ENCODE data around the gene EZR.

DNA sequence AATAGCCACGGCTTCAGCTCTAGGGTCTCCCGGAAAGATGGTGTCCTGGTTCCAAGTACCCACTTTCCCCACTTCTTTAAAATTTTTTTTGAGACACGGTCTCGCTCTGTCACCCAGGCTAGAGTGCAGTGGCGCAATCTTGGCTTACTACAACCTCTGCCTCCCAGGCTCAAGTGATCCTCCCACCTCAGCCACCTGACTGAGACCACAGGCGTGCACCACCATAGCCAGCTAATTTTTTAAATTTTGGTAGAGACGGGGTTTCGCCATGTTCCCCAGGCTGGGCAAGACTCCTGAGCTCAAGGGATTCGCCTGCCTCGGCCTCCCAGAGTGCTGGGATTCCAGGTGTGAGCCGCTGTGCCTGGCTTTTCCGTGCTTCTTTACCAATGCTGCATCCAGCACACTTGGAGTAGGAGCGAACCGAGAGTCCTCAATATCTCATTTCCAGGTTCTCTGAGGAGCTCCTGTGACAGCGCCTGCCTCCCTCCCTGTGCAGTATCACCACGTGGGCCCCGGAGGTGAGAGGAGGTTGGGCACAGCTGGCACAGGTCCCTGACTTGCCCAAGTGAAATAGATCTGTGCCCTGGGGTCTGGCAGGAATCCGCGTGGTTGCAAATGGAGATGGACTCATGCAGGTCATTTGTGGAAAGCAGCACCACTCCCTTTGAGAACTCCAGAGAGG, 37.3 kb downstream of the EZR start:
- TF ChIP-seq, protein P1, sequence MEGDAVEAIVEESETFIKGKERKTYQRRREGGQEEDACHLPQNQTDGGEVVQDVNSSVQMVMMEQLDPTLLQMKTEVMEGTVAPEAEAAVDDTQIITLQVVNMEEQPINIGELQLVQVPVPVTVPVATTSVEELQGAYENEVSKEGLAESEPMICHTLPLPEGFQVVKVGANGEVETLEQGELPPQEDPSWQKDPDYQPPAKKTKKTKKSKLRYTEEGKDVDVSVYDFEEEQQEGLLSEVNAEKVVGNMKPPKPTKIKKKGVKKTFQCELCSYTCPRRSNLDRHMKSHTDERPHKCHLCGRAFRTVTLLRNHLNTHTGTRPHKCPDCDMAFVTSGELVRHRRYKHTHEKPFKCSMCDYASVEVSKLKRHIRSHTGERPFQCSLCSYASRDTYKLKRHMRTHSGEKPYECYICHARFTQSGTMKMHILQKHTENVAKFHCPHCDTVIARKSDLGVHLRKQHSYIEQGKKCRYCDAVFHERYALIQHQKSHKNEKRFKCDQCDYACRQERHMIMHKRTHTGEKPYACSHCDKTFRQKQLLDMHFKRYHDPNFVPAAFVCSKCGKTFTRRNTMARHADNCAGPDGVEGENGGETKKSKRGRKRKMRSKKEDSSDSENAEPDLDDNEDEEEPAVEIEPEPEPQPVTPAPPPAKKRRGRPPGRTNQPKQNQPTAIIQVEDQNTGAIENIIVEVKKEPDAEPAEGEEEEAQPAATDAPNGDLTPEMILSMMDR (IDR thresholded peaks at IDR 0.05), result no peak
- TF ChIP-seq POLR2A (IDR thresholded peaks at IDR 0.05), result no peak
- no peak for TF ChIP-seq POLR2AphosphoS5 (IDR thresholded peaks at IDR 0.05)
